Natural killer cell (primary cell): ENCODE measurements around the gene DGKB. TPM values are rescaled to one million over a fixed set of nuclear protein-coding genes. Genes with fewer than 3 reads are reported as not detected.

Source experiments
- ATAC-seq, 3 donors: fragments of 150-1000 bp in 2 of 3; fragments of 200-7000 bp in 1 of 3; cut with Tn5 transposase; 1 replicate in 1 of 3; 2 replicates in 2 of 3; pipeline ENCODE4 v1.10.0; 2021; ENCODE audit warnings: mild to moderate bottlenecking in 2 of 3, moderate library complexity in 2 of 3
- DNase-seq, 2 donors: peaks; one replicate each; pipeline versions ENCODE4 v3.0.0 to v3.0.0-alpha.2; 2013 to 2021; ENCODE audit warnings: mixed read lengths in 1 of 2
- H3K27ac ChIP-seq: one replicate; pipeline ENCODE4 v1.5.1; 2013; ENCODE audit warnings: mild to moderate bottlenecking, low read length
- H3K27me3 ChIP-seq: one replicate; pipeline ENCODE4 v1.6.1; 2013; ENCODE audit warnings: low read length; ENCODE audit not compliant: control insufficient read depth, insufficient read depth
- H3K36me3 ChIP-seq: one replicate; pipeline ENCODE4 v1.6.1; 2013; ENCODE audit warnings: low read length; ENCODE audit not compliant: control insufficient read depth, insufficient read depth
- H3K4me1 ChIP-seq: one replicate; pipeline ENCODE4 v1.6.1; 2013; ENCODE audit warnings: low read length; ENCODE audit not compliant: control insufficient read depth, insufficient read depth
- H3K4me3 ChIP-seq: one replicate; pipeline ENCODE4 v1.5.1; 2013; ENCODE audit warnings: low read length
- H3K9me3 ChIP-seq: one replicate; pipeline ENCODE4 v1.6.1; 2013; ENCODE audit warnings: low read length; ENCODE audit not compliant: control insufficient read depth, insufficient read depth
- H3K27ac Mint-ChIP-seq, 2 donors: one replicate each; pipeline ENCODE4 v1.8.0; 2022; ENCODE audit warnings: mild to moderate bottlenecking in 2 of 2, mixed read lengths in 2 of 2, moderate library complexity in 1 of 2
- H3K27me3 Mint-ChIP-seq, 2 donors: one replicate each; pipeline ENCODE4 v1.8.0; 2022; ENCODE audit warnings: low read depth in 2 of 2, mixed read lengths in 2 of 2
- H3K36me3 Mint-ChIP-seq: one replicate; pipeline ENCODE4 v1.8.0; 2022; ENCODE audit warnings: mixed read lengths
- H3K4me1 Mint-ChIP-seq, 2 donors: one replicate each; pipeline ENCODE4 v1.8.0; 2022; ENCODE audit warnings: mixed read lengths in 2 of 2
- H3K4me3 Mint-ChIP-seq: one replicate; pipeline ENCODE4 v1.8.0; 2022; ENCODE audit warnings: mild to moderate bottlenecking, moderate library complexity, mixed read lengths
- H3K9me3 Mint-ChIP-seq, 2 donors: one replicate each; pipeline ENCODE4 v1.8.0; 2022; ENCODE audit warnings: mixed read lengths in 2 of 2
- WGBS: methylation state at CpG from one replicate; pipeline ENCODE4 v1.1.7; 2013; ENCODE audit warnings: missing lambda C conversion rate; ENCODE audit not compliant: insufficient coverage; 5-methylcytosine and 5-hydroxymethylcytosine counted together
- intact Hi-C: fragments of 100-400 bp; cut with micrococcal nuclease; formaldehyde crosslinking; loops from one replicate; pipeline ENCODE4 v1.14.2; 2022
- total RNA-seq, 4 donors: library from RNA; stranded (reverse); fragments of 120-200 nt in 1 of 4; gene quantifications; one replicate each; pipeline versions ENCODE4 v1.2.3 to v1.2.4, GENCODE V29; 2013 to 2022
- TF ChIP-seq, protein P1 (sequence below): fragments of 200-600 bp; IDR thresholded peaks from one replicate; pipeline ENCODE4 v1.8.0; 2022; ENCODE audit warnings: antibody characterized with exemption

Gene DGKB
- total RNA-seq, 3 donors from 2014 or later (not counting 1 experiment from before 2014, with no cell fraction given), result not detected

DNA sequence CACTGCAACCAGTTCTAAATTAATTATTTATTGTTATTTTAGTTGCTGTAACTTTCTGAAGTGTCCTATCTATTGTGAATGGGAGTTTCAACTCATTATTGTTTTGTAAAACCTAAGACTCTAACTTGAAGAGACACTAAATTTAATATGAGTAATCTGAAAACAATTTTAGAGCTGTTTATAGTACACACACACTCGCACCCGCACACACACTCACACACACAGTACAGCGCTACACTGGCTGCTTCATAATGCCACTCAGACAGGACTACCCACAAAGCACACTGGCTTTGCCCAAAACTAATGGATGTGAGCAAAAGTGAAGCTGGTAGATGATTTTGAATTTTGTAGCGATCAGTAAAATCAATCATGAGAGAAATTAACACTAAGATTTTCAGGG is 674.2 kb downstream of the DGKB start:
- H3K27ac Mint-ChIP-seq, result no peak overlapping the region
- TF ChIP-seq, protein P1, sequence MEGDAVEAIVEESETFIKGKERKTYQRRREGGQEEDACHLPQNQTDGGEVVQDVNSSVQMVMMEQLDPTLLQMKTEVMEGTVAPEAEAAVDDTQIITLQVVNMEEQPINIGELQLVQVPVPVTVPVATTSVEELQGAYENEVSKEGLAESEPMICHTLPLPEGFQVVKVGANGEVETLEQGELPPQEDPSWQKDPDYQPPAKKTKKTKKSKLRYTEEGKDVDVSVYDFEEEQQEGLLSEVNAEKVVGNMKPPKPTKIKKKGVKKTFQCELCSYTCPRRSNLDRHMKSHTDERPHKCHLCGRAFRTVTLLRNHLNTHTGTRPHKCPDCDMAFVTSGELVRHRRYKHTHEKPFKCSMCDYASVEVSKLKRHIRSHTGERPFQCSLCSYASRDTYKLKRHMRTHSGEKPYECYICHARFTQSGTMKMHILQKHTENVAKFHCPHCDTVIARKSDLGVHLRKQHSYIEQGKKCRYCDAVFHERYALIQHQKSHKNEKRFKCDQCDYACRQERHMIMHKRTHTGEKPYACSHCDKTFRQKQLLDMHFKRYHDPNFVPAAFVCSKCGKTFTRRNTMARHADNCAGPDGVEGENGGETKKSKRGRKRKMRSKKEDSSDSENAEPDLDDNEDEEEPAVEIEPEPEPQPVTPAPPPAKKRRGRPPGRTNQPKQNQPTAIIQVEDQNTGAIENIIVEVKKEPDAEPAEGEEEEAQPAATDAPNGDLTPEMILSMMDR, result no peak
- Histone ChIP-seq H3K27me3 (no peaks in the 10 kb centered on the region), H3K9me3 (no peaks in the 10 kb centered on the region), H3K4me3 (no peak overlapping the region), H3K27ac (no peak overlapping the region), H3K4me1 (no peaks in the 10 kb centered on the region), H3K36me3 (no peaks in the 10 kb centered on the region)
- intact Hi-C loops, result no loop called here
- no peak for ATAC-seq
- H3K27me3 Mint-ChIP-seq, result no peaks in the 10 kb centered on the region
- DNase-seq, result no peak
- H3K9me3 Mint-ChIP-seq, result peaks cover 13 to 21% of the 10 kb centered on the region in 2 donors
- no peaks in the 10 kb centered on the region for H3K4me1 Mint-ChIP-seq
- no peak overlapping the region for H3K4me3 Mint-ChIP-seq
- WGBS, result 80% methylated on average over 1 of the region's 4 CpGs
- no peaks in the 10 kb centered on the region for H3K36me3 Mint-ChIP-seq

DNA sequence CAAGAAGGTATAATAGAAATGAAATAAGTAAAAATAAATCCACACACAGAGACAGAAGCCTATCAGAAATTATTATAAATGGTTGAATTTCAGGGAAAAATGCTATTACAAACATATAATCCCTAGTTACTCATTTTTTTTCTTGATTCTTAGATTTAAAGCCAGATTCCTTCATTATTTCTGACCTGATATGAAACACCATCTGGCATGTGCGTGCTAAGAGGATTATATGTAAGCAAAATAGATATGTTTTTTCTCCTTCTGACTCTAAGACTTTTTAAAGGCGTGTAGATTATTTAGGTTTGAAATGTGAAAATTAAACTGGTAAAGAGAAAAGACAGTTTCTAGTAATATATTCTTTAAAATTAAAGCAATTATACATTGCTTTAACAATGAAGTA is 676.4 kb downstream of the DGKB start:
- WGBS, result no CpG with 5 or more reads among the region's 2 CpGs
- Histone ChIP-seq H3K27ac (no peak overlapping the region), H3K4me3 (no peak overlapping the region), H3K36me3 (no peaks in the 10 kb centered on the region), H3K27me3 (no peaks in the 10 kb centered on the region), H3K9me3 (no peaks in the 10 kb centered on the region), H3K4me1 (no peaks in the 10 kb centered on the region)
- peaks cover 21 to 25% of the 10 kb centered on the region in 2 donors for H3K9me3 Mint-ChIP-seq
- TF ChIP-seq, protein P1, result no peak
- no peaks in the 10 kb centered on the region for H3K27me3 Mint-ChIP-seq
- intact Hi-C loops, result no loop called here
- no peak for ATAC-seq
- DNase-seq, result no peak
- H3K27ac Mint-ChIP-seq, result no peak overlapping the region
- no peaks in the 10 kb centered on the region for H3K4me1 Mint-ChIP-seq
- peaks cover 8% of the 10 kb centered on the region for H3K36me3 Mint-ChIP-seq
- H3K4me3 Mint-ChIP-seq, result no peak overlapping the region

DNA sequence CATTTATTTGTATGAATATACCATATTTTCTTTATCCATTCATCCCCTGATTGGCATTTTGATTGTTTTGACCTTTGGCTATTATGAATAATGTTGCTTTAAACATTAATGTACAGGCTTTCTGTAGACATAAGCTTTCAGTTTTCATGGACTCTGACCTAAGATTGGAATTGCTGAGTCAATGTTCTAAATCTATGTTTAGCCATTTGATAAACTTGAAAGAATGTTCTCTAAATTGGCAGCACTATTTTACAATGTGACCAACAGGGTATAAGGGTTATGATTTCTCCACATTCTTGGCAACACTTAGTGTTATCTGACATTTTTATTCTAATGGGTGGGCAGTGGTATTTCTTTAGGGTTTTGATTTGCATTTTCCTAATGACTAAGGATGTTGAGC is 683.4 kb downstream of the DGKB start:
- DNase-seq (no peak), ATAC-seq (no peak)
- Histone ChIP-seq H3K27ac (no peak overlapping the region), H3K4me1 (no peaks in the 10 kb centered on the region), H3K27me3 (no peaks in the 10 kb centered on the region), H3K36me3 (no peaks in the 10 kb centered on the region), H3K9me3 (no peaks in the 10 kb centered on the region), H3K4me3 (no peak overlapping the region)
- TF ChIP-seq, protein P1, result no peak
- H3K36me3 Mint-ChIP-seq, result peaks cover 8% of the 10 kb centered on the region
- no peaks in the 10 kb centered on the region for H3K4me1 Mint-ChIP-seq
- no peaks in the 10 kb centered on the region for H3K27me3 Mint-ChIP-seq
- no peak overlapping the region for H3K27ac Mint-ChIP-seq
- H3K9me3 Mint-ChIP-seq, result peaks cover 12 to 14% of the 10 kb centered on the region in 2 donors
- intact Hi-C loops, result no loop called here
- no peak overlapping the region for H3K4me3 Mint-ChIP-seq

DNA sequence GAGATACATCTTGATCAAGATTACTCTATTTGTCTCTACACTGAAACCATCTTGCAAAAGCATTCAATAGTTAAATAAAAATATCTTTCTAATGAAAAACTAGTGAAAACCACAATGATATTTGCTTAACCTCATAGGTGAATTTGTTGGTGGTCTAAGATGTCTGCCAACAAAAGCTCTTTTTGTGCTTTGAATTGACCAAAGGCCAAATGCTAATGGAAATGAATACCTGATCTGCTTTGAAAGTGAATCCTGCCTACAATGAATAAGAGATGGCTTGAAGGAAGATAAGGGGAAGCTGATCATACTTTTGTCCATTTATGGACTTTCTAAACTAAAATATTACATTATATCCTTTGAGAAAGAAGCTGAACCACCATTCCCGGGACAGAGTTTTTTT is 684.2 kb downstream of the DGKB start:
- intact Hi-C loops, result no loop called here
- Mint-ChIP-seq H3K27ac (no peak overlapping the region), H3K9me3 (peaks cover 13 to 14% of the 10 kb centered on the region in 2 donors), H3K4me3 (no peak overlapping the region), H3K27me3 (no peaks in the 10 kb centered on the region), H3K4me1 (no peaks in the 10 kb centered on the region), H3K36me3 (peaks cover 8% of the 10 kb centered on the region)
- no peak overlapping the region for H3K27ac ChIP-seq
- no CpG with 5 or more reads among the region's 1 CpG for WGBS
- no peaks in the 10 kb centered on the region for H3K36me3 ChIP-seq
- DNase-seq, result no peak
- no peaks in the 10 kb centered on the region for H3K27me3 ChIP-seq
- TF ChIP-seq, protein P1, result no peak
- ATAC-seq, result no peak
- no peak overlapping the region for H3K4me3 ChIP-seq
- H3K9me3 ChIP-seq, result no peaks in the 10 kb centered on the region
- H3K4me1 ChIP-seq, result no peaks in the 10 kb centered on the region
